Stimulated activated CD8-positive, alpha-beta memory T cell treated with anti-CD3 and anti-CD28 coated beads, Interleukin-4, amount 100 ng/mL, for 4 hours (primary cell): Measurements from ENCODE around the gene CNIH2.
"Not testable (repeated sequence)": the region's sequence is repeated elsewhere in the genome, so short reads cannot be mapped to it uniquely, and the experiment has no call there.

Experiments used
- DNase-seq, 2 donors: peaks; one replicate each; pipeline ENCODE4 v3.0.0-alpha.2; 2020; ENCODE audit warnings: low read depth in 2 of 2, low spot score in 1 of 2

CNIH2 gene

DNA sequence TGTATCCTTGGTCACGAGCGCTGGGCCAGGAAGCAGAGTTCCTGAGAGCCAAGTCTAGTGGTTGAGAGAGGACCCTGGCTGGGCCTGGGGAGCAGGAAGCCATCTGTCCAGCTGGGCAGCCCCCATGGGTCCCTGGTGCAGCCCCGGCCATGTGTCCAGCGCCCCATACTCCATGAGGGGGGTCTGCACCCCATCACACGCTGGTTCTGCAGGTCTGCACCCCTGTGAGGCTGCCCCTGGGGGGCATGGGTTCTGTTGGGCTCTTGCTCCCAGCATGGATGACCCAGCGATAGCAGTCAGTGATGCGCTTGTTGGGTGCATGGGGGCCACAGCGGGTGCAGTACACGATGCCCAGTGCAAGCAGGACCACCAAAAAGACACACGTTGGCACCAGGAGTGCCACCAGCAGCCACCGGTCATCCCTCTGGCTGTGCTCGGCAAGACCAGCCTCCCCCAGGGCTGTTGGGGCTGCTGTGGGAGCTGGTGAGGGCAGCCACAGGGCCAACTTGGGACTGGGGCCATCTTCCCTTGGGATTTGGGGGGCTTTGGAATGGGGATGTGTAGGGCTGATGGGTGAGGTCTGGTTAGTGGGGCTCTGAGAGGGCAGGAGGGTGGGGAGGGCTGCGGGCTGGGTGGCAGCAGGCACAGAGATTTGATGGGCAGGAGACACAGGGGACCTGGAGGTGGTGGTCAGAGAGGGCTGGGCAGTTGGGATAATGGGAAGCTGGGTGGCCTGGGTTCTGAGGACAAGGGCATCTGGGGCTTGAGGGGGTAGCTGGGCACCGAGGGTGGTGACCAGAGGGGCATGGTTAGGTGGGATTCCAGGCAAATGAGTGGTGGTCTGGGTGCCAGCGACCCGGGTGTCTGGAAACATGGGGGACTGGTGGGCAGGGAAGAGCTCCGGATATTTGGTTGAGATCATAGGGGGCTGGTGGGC lies 36.9 kb downstream of the CNIH2 start:
- DNase-seq = no peak

DNA sequence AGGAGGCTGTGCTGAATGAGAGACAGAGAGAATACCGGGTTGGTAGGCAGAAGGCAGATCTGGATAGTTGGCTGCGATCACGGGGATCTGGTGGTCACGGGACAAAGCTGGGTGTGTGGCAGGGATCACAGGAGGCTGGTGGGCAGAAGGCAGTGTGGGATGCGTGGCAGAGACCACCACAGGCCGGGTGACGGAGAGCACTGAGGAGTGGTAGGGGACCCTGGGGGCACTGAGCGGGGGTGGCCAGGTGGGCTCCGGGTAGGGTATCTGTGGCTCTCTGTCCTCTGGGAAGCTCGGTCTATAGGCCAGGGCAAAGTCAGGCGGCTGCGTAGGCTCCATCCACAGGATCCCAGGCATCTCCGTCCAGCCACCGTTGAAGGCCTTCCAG lies 37.5 kb downstream of the CNIH2 start:
- no peak for DNase-seq

DNA sequence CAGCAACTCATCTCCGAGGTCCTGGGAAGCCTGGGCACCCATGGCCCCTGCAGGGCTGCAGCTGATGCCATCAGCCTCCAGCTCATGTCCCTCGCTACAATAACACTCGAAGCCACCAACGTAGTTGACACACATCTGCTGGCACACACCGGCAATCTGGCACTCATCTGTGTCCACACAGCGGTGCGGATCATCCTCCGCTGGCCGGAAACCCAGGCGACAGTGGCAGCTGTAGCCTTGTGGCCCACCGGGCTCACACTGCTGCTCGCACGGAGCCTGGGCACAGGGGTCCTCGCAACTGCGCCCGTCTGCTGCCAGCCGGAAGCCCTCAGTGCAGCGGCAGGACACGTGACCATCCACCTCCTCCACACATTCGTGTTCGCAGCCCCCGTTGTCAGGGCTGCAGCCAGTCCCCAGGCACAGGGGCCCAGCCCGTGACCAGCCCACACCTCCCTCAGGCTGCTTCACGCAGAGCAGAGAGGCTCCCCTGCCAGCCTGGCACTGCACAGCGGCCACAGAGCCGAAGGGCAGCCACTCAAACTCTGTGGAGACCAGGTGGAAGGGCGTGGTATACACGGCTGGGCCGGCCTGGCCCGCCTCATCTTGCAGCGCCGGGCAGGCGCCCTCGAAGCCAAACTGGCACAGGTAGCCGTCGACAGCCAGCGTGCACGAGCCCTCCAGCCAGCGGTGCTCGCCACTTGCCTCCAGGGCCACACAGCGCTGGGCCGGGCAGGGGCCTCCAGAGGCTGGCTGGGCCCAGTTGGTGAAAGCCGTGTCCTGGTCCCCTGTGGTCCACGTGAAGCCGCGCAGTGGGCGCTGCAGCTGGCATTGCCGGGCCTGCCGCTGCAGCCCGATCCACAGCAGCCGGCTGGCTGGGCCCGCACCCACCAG lies 38.2 kb downstream of the CNIH2 start:
- no peak for DNase-seq

DNA sequence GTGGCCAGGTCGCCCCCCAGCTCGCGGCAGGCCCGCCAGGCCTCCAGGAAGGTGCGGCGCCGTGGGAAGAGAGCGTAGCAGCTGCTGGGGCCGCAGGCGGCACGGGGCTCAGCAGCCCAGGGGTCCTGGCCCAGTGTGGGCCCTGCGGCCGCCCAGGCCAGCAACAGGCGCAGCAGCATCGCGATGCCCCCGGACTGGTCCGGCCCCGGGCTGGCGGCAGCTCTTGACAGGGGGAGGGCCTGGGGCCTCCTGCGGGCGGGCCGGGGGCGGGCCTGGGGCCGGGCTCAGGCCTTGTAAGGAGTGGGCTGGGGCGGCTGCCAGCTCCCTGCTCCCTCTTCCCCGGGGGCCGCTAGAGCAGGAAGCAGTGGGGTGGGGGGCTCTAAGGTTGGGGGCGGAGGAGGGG lies 38.9 kb downstream of the CNIH2 start, which contains the start of gene CD248:
Gene CD248 (minus strand): TSS at position 196 of the 403 bp plus-strand sequence. CDS start 17 bp downstream, at position 179.
- DNase-seq = no peak

DNA sequence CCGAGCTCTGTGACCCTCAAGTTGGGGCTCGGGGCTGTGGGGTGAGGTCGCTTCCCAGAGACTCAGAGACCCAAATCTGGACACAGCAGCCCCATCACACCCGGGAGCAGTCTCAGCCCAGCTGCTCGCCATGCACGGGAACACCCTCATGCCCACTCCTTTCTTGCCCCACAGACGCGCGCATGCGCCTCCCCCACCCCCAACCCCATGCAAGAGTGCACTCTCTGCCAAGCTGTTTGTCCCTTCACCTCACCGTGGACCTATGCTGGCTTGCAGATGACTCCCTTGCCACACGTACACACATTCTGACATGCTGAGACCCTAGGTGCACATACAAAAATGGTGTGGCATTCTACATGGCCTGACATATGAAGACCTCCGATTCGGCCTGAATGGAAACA lies 39.3 kb downstream of the CNIH2 start:
- DNase-seq = no peak

DNA sequence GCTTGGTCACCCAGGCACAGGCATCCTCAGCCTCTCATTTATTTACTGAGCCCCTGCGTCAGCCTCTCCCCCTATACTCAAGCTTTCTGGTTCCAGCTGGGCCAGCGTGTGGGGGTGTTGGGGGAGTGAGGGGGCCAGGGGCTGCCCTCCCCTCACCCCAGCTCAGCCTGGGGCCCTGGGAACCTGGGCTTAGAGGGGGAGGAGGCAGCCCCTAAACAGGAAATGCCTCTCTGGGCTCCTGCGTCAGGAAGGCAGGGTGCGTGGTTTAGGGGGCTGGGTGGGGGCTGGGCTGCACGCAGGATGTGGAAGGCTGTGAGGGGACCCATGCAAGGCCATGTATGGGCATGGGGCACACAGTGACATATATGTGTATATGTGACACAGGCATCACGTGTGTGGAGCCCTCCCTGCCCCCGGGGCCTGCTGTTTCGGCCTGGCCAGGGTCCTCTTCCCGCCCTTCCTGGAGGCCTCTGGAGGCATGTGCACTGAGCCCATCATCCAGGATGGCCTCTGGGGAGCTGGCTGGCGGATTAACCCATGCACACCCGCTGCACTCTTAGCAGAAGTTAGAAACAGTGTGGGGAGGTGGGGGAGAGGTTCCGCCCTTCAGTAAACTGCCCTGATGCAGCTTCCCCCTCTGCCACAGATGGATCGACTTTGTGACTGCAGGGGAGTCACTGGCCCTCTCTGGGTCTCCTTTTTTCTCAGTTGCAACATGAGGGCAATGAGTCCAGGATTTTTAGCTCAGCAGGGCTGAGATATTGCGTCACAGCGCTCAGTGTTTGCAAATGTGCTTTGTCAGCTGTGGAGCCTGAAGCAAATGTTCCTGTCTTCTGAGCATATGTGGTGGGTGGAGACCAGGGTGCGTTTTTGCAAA lies 40.0 kb downstream of the CNIH2 start:
- DNase-seq = peak in 1 of 2 donors; percentile 39

DNA sequence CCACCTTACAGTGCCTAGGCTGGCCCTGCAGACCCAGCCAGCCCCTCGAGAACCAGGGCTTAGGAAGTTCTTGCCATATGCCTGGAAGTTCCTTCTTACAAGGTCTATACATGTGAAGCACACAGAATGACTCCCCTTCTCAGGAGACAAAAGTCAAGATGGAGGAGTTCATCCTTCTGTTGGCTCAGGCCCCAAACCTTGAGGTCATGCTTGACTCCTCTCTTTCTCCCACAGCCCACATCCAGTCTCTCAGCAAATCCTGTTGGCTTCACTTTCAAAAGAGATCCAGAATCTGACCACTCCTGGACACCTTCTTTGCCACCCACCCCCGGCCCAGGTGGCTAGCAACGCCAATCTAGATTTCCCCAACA lies 40.6 kb downstream of the CNIH2 start:
- no peak for DNase-seq

DNA sequence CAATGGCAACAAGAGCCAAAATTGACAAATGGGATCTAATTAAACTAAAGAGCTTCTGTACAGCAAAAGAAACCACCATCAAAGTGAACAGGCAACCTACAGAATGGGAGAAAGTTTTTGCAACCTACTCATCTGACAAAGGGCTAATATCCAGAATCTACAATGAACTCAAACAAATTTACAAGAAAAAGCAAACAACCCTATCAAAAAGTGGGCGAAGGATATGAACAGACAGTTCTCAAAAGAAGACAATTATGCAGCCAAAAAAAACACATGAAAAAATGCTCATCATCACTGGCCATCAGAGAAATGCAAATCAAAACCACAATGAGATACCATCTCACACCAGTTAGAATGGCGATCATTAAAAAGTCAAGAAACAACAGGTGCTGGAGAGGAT lies 42.3 kb downstream of the CNIH2 start:
- DNase-seq = not testable (repeated sequence)

DNA sequence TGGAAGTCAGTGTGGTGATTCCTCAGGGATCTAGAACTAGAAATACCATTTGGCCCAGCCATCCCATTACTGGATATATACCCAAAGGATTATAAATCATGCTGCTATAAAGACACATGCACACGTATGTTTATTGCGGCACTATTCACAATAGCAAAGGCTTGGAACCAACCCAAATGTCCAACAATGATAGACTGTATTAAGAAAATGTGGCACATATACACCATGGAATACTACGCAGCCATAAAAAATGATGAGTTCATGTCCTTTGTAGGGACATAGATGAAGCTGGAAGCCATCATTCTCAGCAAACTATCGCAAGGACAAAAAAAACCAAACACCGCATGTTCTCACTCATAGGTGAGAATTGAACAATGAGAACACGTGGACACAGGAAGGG lies 42.8 kb downstream of the CNIH2 start:
- DNase-seq = not testable (repeated sequence)

DNA sequence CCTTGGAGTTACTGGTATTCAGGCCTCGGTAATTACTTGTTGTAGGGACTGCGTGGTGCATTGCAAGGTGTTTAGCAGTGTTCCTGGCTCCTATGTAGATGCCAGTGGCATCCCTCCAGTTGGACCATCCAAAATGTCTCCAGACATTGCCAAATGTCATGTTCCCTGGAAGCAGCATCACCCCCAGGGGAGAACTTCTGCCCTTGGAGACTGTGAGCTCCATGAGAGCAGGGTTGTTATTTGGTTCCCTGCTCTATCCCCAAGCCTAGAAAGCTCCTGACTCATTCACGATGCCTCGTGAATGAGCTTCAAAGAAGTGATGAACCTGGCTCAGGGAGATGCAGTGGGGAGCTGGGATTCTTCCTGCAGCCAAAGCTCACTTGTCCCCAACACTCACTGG lies 43.6 kb downstream of the CNIH2 start:
- DNase-seq = no peak

DNA sequence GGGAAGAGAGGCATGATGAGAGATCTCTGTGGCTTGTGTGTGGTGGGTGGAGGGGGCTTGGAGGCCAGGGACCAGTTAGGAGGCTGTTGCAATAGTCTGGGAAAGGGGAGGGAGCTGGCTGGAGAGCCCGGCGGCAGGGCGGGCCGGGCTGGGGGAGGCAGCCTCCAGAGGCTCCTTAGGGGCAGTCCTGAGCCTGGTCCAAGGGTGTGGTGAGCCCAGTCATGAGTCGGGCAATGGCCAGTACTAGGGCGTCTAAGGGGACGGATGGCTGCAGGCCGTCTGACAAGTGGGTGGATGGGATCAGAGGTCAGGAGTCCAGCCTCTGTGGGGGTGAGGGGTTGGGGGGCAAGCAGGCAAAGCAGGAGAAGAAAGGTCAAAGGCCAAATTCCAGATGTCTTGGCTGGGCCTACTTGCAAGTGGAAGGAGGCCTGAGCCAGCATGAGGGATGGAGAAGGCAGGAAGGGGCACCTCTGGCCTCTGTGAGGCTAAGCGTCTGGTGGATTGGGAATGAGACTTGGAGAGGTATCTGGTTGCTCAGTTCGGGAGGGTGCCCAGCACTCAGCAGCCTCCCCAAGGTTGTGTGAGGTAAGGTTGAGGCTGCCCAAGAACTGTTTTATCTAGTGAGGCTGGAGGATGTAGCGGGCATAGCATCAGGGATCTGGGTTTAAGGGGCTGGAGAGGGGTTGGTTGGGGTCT lies 44.9 kb downstream of the CNIH2 start:
- no peak for DNase-seq

DNA sequence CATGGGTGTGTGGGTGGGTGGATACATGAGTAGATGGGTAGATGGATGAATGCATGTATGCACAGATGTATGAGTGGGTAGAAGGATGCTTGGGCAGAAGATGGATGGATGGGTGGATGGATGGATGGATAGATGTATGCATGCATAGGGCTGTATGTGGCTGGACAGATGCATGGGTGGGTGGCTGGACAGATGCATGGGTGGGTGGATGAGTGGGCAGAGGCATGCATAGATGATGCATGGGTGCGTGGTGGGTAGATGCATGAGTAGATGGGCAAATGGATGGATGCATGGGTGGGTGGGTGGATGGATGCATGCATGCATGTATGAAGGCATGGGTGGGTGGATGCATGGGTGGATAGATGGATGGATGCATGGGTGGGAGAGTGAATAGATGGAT lies 45.7 kb downstream of the CNIH2 start:
- no peak for DNase-seq

DNA sequence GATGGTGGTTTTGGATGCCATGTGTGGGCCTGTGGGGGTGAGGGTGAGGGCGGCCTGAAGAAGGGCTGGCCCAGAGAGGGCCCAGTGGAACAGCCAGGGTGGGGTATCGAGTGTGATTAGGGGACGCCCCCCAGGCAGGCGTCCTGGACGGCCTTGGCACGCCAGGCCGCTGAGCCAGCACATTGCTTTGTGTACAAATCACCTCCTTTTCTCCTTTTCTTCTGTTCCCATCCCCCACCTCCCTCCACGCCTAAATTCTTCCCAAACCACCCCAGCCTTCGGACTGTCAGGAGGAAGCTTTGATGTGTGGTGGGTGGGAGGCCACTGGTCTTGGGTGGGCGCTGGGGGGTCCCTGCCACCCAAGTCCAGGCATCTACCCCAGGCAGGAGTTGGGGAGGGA lies 46.7 kb downstream of the CNIH2 start:
- no peak for DNase-seq

DNA sequence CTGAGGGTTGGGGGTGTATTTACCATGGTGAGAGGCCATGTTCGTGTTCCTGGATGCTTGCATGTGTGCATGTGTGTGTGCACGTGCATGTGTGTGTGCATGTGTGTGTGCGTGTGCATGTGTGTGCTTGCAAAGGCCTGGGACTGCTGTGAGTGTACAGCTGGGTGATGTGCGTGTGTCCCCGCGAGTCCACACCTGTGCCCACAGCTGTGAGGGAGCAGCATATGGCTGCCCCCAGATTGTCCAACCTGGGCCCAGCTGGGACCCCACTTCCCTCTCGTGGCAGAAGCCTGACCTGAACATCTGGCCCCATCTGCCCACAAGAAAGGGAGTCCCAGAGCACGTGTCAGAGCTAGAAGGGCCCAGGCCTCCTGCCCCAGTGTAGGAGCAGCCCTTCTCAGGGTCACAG lies 47.3 kb downstream of the CNIH2 start:
- DNase-seq = no peak

DNA sequence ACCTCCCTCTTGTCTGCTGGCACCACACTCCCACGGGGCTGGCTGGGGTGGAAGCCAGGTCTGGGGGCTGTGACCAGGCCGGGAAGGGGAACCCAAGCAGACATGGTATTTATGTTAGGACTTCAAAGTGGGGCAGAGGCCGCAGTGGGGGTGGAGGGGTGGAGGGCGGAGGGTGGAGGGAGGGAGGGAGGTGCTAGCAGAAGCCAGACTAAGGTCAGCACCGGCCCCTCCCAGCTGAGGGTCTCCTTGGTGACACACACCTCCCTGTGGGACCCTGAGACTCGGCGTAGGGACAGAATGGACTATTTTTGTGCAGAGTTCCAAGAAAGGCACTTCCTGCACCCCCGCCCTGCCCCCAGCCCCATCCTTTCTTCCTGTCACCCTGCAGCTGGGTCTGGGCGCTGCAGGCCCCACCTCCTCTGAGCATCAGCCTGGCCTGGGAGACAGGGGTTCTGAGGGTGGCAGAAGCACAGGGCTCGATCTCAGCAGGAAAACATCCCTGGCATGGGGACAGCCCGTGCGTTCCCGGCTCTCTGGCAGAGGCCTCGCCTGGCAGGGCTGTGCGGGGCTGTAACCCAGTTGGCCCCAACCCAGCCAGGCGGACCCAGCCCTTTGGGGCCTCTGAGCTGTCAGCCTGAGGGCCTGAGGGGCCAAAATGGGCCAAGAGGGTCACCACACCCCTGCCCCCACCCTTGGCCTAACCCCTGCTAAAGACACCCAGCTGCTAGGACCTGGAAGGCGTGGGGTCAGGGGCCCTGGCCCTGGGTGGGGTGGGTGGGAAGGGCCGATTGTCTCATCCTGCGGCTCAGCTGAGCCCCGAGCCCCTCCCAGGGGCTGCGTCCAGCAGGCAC lies 48.5 kb downstream of the CNIH2 start:
- DNase-seq = no peak

DNA sequence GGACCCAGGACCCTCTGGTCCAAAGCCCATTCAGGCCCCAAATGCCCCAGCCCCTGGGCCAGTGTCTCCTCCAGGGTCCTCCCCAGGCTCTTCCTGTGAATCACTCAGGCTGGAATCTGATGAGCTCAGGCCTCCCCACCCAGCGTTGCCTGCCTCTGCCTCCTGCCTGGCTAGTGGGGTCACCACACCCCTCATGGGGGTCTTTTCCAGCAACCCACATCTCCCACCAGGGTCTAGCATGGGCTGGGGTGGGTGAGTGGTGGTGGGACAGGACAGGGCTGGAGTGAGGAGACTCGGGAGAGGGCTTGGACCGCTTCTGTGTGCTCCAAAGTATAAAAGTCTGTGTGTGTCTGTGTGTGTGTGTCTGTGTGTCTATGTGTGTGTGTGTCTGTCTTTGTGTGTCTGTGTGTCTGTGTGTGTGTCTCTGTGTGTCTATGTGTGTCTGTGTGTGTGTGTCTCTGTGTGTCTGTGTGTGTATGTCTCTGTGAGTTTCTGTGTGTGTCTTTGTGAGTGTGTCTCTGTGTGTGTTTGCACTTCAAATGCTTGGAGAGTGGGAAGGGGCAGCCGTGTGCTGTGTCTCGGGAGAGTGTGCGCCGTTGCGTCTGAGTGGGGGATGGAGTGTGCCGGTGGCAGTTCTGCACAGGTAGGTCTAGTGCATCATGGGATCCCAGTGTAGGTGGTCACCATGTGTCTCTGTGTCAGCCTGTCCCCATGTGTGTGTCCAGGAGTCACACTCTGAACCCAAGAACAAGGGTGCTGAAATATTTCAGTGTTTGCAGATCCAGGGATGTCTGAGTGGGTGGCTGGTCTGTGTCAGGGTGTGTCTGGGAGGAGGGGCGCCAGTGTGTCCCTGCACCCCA lies 49.4 kb downstream of the CNIH2 start:
- no peak for DNase-seq

DNA sequence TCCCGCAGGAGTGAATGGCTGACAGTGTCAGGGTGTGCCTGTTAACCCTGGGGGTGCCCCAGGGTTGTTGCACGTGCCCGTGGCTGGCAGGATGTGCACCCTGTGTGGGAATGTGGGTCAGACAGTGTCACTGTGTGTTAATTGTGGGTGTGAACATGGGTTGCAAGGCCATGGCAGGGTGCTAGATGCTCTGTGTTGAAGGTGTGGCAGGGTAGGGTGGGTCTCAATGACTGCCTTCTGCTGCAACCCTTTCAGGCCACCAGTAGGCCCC lies 50.0 kb downstream of the CNIH2 start:
- DNase-seq = no peak

DNA sequence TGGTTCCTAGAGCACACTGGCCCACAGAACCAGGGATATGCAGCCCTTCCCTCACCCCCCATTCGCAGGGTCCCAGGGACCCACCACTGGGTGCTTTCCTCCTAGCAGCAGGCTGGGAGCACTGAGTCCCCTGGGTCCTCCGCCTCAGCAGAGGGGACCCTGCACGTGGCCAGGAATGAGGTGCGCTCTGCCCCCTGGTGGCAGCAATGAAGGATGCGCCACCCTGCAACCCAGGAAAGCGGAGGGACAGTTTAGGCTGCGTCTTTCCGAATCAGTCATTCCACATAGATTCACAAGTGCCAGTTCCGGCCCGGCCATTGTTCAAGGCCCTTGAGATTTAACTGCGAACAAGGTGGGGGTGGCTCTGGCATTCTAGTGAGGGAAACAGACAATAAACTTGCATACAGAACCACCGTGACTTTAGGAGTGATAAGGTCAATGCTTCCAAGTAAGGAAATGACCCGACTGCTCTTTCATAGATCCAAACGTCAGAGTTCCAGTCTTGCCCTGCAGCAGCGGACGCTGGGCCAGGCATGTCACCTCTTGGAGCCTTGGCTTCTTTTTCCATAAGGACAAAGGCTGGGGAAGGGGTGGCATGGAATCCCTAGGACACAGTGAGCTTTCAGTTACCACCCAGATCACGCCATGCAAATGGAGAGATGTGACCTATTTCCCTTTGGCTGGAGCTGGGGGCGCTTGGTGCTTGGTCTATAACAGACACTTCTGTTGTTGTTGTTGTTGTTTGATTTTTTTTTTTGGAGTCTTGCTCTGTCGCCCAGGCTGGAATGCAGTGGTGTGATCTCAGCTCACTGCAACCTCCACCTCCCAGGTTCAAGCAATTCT lies 50.5 kb downstream of the CNIH2 start:
- peak; percentile 54 to 59 for DNase-seq
